HepG2 (cell line): ENCODE measurements around the gene HAT1. TPM values are rescaled to one million over a fixed set of nuclear protein-coding genes. Genes with fewer than 3 reads are reported as not detected.

Experiments
- AGO1 ChIP-seq: fragments of 200-400 bp; formaldehyde crosslinking; IDR thresholded peaks from 2 replicates; pipeline ENCODE4 v1.6.1; 2017; ENCODE audit warnings: mild to moderate bottlenecking, low read depth, low read length, moderate library complexity; ENCODE audit not compliant: poor library complexity, severe bottlenecking
- CCDC6 ChIP-seq: sonication (generic); formaldehyde crosslinking; IDR thresholded peaks from 2 replicates; pipeline ENCODE4 v1.8.1; 2022; ENCODE audit warnings: mild to moderate bottlenecking, missing genetic modification reagents, moderate library complexity
- HBP1 ChIP-seq: IDR thresholded peaks from 2 replicates; pipeline ENCODE4 v1.6.1; 2016; ENCODE audit warnings: low read depth, control low read depth
- KAT8 ChIP-seq: IDR thresholded peaks from 2 replicates; pipeline ENCODE4 v1.6.1; 2016; ENCODE audit warnings: missing genetic modification reagents, missing compliant biosample characterization
- KLF13 ChIP-seq: sonication (generic); formaldehyde crosslinking; IDR thresholded peaks from 2 replicates; pipeline ENCODE4 v1.4.0; 2020; ENCODE audit warnings: mild to moderate bottlenecking, missing genetic modification reagents
- NR1H2 ChIP-seq: sonication (generic); formaldehyde crosslinking; IDR thresholded peaks from 2 replicates; pipeline ENCODE4 v1.8.1; 2022; ENCODE audit warnings: low read depth, missing genetic modification reagents, borderline replicate concordance
- PAX8 ChIP-seq: sonication (generic); formaldehyde crosslinking; IDR thresholded peaks from 2 replicates; pipeline ENCODE4 v1.8.0; 2022; ENCODE audit warnings: mild to moderate bottlenecking, missing genetic modification reagents, borderline replicate concordance
- PRMT3 ChIP-seq: sonication (generic); formaldehyde crosslinking; IDR thresholded peaks from 2 replicates; pipeline ENCODE4 v1.8.1; 2022; ENCODE audit warnings: low read depth, mild to moderate bottlenecking, moderate library complexity, missing genetic modification reagents, borderline replicate concordance
- SNRNP70 ChIP-seq: fragments of 200-400 bp; formaldehyde crosslinking; IDR thresholded peaks from 2 replicates; pipeline ENCODE4 v1.6.1; 2017; ENCODE audit warnings: mild to moderate bottlenecking, low read depth, low read length, moderate library complexity
- STAG1 ChIP-seq: sonication (generic); formaldehyde crosslinking; IDR thresholded peaks from 2 replicates; pipeline ENCODE4 v1.4.0; 2020; ENCODE audit warnings: missing genetic modification reagents
- THAP11 ChIP-seq: IDR thresholded peaks from 2 replicates; pipeline ENCODE4 v1.6.1; 2016; ENCODE audit warnings: missing biosample characterization, missing genetic modification reagents
- ZKSCAN1 ChIP-seq: fragments of 150-350 bp; IDR thresholded peaks from 2 replicates; pipeline ENCODE4 v1.6.1; 2014; ENCODE audit warnings: low read length
- ZNF235 ChIP-seq: sonication (generic); formaldehyde crosslinking; IDR thresholded peaks from 2 replicates; pipeline ENCODE4 v1.8.1; 2023; ENCODE audit warnings: mild to moderate bottlenecking, missing genetic modification reagents, borderline replicate concordance
- ZNF282 ChIP-seq: fragments of 450-650 bp; IDR thresholded peaks from 2 replicates; pipeline ENCODE4 v1.6.1; 2018; ENCODE audit not compliant: partially characterized antibody
- ZNF703 ChIP-seq: sonication (generic); formaldehyde crosslinking; IDR thresholded peaks from 2 replicates; pipeline ENCODE4 v1.5.1; 2020; ENCODE audit warnings: missing genetic modification reagents, mild to moderate bottlenecking, moderate library complexity, borderline replicate concordance
- ZNF782 ChIP-seq: sonication (generic); formaldehyde crosslinking; IDR thresholded peaks from 2 replicates; pipeline ENCODE4 v1.4.0; 2020; ENCODE audit warnings: missing genetic modification reagents, mild to moderate bottlenecking, borderline replicate concordance
- ZNF790 ChIP-seq: sonication (generic); formaldehyde crosslinking; IDR thresholded peaks from 2 replicates; pipeline ENCODE4 v1.8.0; 2022; ENCODE audit warnings: missing genetic modification reagents, mild to moderate bottlenecking, borderline replicate concordance
- polyA plus RNA-seq, 8 experiments: library from polyadenylated mRNA; depleted of rRNA in 3 of 8; stranded (reverse) in 7 of 8; unstranded in 1 of 8; fragments of >200 nt; fragmentation: Illumina TruSeq in 4 of 8; extraction: Trizol in 4 of 8; gene quantifications; 2 replicates each; pipeline versions ENCODE4 v1.2.1 to v1.2.3, GENCODE V29; 2011 to 2016; ENCODE audit warnings: low read depth in 4 of 8, missing spikeins in 1 of 8, mixed read lengths in 1 of 8; ENCODE audit not compliant: insufficient read depth in 1 of 8
- total RNA-seq, 5 experiments: library from RNA; depleted of rRNA; stranded (reverse); fragments of >200 nt; fragmentation: Illumina TruSeq; extraction: Trizol; gene quantifications; 2 replicates each; pipeline ENCODE4 v1.2.3, GENCODE V29; 2016; ENCODE audit warnings: low read depth in 1 of 5
- TF ChIP-seq, protein P1 (sequence below): sonication (generic); formaldehyde crosslinking; IDR thresholded peaks from 2 replicates; pipeline ENCODE4 v1.5.1; 2020; ENCODE audit warnings: missing genetic modification reagents, mild to moderate bottlenecking, borderline replicate concordance

Gene HAT1
- total and polyA plus RNA-seq, 2 of the 13 experiments (the other 11 are each of a cell fraction or from before 2014, with no cell fraction given): 45.4 to 119 TPM

DNA sequence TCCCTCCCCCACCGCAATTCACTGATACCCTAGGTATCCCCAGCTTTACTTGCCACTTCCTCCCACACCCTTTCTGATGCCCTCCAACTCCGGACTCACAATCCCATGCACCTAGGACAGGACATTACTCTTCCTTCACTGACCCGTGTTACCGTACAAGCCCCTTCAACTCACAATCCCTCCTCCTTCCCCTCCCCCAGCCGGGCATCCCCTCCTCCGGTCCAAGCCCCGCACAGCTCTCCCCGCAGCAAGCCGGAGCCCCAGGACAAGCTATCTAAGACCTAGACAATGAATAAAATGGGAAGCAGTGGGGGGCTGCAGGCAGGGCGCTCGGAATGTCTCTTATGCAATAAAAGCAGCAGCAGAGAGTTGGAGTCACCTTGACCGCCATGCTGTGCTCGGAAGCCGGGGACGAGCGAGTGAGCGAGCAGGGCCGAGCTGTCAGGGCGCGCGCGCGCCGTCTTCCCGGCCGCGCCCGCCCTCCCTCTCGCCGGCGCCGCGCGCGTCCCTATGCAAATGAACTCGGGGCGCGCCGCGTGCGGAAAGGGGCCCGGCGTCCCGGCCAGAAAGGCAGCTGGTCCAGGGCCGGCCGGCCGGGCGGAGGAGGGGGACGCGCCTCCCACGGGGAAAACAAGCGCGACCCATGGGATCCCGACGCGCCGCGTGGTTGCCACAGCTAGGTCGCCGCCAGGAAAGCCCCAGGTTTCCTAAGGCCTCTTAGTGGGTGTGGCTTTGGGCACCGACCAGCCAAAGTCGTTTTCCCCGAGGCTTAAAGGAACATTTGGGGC is 28.2 kb upstream of the HAT1 start, which contains the start of gene SLC25A12 (continued):
- peak; percentile 32; the same call in 1 of the 2 replicates for TF ChIP-seq HBP1
- TF ChIP-seq ZNF782: no peak; the same call in 1 of the 2 replicates
- TF ChIP-seq STAG1 (CRISPR knock-in tag): no peak; the same call in 1 of the 2 replicates
- peak; percentile 21; the same call in 1 of the 2 replicates for TF ChIP-seq CCDC6
- TF ChIP-seq AGO1: peak; percentile 53
- no peak for TF ChIP-seq ZNF790 (CRISPR knock-in tag)
- no peak for TF ChIP-seq PRMT3 (CRISPR knock-in tag)
- no peak for TF ChIP-seq ZNF282
- TF ChIP-seq ZNF703 (CRISPR knock-in tag): peak; percentile 20; the same call in 1 of the 2 replicates
- TF ChIP-seq, protein P1, sequence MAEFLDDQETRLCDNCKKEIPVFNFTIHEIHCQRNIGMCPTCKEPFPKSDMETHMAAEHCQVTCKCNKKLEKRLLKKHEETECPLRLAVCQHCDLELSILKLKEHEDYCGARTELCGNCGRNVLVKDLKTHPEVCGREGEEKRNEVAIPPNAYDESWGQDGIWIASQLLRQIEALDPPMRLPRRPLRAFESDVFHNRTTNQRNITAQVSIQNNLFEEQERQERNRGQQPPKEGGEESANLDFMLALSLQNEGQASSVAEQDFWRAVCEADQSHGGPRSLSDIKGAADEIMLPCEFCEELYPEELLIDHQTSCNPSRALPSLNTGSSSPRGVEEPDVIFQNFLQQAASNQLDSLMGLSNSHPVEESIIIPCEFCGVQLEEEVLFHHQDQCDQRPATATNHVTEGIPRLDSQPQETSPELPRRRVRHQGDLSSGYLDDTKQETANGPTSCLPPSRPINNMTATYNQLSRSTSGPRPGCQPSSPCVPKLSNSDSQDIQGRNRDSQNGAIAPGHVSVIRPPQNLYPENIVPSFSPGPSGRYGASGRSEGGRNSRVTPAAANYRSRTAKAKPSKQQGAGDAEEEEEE (CRISPR knock-in tag): no peak
- TF ChIP-seq ZNF235 (CRISPR knock-in tag): no peak
- TF ChIP-seq KAT8 (CRISPR knock-in tag): peak; percentile 25
- TF ChIP-seq SNRNP70: no peak
- no peak for TF ChIP-seq ZKSCAN1
- TF ChIP-seq KLF13: no peak
- no peak for TF ChIP-seq PAX8 (CRISPR knock-in tag)
- peak; percentile 65; the same call in 1 of the 2 replicates for TF ChIP-seq THAP11 (CRISPR knock-in tag)
- TF ChIP-seq NR1H2 (CRISPR knock-in tag): no peak
